Activated CD4-positive, alpha-beta T cell treated with anti-CD3 and anti-CD28 coated beads, Interleukin-10, Interleukin-2, amounts not matched to agents 100 ng/mL and 50 ng/mL, durations not matched to agents 16 hours and 8 hours (primary cell): Measurements from ENCODE around the gene MOXD1.
"Not testable (repeated sequence)": the region's sequence is repeated elsewhere in the genome, so short reads cannot be mapped to it uniquely, and the experiment has no call there.

ENCODE experiments used
- DNase-seq: peaks from one replicate; pipeline ENCODE4 v3.0.0-alpha.2; 2020

Gene MOXD1

DNA sequence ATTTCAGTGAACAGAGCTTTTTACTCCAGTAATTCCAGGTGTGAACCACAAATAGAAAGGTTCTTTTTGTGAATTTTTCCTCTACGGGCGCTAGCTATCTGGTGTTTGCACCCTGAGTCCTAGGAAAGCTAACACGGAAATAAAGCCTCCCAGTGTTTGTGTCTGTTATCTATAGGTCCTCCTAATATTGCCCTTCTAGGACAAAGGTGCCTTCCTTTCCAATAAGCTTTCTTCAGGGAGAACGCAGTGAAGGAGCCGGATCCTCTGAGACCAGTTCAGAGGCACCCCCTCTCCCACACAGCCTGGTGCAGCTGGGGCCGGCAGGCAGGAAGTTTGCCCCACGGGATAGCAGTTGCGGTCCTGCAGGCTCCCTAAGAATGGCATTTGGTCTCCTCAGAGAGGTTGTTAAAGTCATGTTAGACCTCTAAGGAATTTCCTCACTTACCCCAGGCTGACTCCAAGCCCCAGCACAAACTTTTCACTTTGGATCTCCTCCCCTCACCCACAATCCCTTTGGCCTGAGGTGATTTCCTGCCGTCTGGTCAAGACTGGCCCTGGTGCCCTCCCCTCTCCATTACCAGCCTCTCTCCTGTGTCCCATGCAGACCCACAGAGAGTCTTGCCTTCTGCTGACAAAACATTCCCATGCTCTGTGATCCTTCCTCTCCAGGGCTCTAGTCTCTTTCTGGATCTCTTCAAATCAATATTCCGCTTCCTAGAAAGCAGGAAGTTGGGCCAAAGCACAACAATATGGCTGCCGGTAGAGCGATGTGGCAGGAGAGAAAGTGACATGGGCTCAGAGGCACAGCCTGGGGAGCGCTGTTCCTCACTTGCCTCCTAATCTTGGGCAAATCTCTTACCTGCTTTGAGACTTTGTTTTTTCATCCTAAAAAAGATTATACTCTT is 126.0 kb downstream of the MOXD1 start:
- DNase-seq, result no peak

DNA sequence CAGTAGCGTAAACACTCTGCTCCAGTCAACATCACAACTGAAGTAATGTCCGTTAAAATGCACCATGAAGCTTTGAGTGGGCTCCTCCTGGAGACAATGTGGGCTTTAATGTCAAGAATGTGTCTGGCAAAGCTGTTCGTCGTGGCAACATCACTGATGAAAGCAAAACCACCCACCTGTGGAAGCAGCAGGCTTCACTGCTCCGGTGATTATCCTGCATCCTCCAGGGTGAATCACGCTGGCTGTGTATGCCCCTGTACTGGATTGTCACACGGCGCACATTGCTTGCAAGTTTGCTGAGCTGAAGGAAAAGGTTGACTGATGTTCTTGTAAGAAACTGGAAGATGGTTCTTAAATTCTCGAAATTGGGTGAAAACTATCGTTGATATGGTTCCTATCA is 128.5 kb downstream of the MOXD1 start:
- DNase-seq, result no peak

DNA sequence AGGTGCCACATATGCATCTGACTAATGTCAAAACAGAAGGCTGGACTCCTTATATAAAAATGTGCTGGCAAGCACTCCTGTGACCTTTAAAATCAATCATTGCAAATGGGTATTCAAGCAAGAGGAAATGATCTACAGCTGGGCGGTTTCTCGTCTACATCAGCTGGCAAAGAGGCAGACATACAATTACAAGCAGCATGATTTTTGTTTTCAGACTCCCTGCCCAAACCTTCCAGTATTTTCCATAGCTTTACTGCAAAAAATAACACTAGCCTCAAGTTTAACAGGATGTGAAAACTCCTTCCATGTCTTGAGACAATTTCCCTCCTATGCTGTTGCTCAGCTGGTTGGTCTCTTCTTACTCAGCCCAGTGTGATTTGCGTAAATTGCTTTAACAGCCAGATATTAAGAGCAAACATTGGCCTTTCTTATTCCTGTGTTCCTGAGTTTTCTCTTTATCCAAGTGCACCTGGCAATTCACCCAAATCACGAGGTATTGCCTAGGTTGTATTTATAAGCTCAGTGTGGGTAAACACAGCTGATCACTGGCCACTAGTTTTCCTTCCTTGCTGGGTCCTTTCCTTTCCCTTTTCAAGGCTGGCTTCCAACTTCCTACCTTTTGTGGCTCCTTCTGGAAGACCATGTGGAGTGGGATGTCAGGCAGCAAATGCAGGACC is 130.4 kb downstream of the MOXD1 start:
- no peak for DNase-seq

GRCh38 chr6:132268666-132269065 is 132.6 kb downstream of the MOXD1 start:
- DNase-seq, result not testable (repeated sequence)

DNA sequence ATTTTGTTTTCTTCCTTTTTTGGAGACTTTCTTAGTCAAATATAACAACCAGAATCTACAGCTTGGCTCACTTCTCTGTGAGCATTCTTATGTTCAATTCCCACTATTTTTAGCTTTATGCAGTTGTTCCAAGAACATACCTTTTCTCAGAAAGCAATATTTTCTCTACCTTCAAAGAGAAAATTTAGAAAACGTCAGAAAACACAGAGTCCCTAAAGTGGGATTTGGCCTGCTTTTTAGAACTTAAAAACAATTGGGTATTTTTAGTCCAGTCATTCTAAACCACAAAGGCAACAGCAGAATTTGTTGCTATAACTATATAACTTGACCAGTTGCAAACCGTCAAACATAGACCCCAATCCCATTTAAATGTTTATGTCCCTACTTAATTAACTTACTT is 133.1 kb downstream of the MOXD1 start:
- DNase-seq, result no peak

DNA sequence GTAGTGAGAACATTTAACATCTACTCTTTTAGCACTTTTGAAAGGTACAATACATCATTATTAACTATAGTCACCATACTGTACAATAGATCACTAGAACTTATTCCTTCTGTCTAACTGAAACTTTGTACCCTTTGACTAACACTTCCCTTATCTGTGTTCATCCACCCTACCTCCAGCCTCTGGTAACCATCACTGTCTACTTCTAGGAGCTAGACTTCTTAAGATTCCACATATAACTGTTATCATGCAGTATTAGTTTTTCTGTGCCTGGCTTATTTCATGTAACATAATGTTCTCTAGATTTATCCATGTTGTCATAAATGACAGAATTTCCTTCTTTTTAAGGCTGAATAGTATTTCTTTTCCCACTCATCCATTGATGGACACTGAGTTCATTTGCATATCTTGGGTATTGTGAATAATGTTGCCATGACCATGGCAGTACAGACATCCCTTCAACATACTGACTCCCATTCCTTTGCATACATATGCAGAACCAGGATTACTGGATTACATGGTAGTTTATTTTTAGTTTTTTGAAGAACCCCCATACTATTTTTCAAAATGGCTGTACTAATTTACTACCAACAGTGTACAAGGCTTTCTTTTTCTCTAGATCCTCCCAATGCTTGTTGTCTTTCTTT is 135.7 kb downstream of the MOXD1 start:
- no peak for DNase-seq

DNA sequence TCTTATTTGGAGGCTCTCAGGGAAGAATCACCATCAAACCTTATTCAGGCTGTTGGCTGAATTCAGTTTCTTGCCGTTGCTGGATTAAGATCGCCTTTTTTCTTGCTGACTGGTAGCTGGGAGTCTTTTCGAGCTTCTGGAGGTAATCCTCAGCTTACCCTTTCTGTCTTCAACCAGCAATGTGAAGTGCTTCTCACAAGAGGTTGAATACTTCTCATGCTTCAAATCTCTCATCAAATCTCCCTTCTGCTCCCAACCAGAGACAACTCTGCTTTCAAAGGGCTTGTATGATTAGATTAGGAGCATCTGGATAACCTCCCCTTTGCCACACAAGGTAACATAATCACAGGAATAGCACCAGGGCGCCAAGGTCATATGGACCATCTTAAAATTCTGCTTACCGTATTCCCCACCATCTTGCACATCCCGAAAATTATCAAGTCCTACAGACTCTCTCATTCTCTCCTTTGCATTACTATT is 137.2 kb downstream of the MOXD1 start:
- DNase-seq, result no peak

- no peak for DNase-seq
These were observed 139.9 kb downstream of the MOXD1 start for GRCh38 chr6:132261354-132261753.

DNA sequence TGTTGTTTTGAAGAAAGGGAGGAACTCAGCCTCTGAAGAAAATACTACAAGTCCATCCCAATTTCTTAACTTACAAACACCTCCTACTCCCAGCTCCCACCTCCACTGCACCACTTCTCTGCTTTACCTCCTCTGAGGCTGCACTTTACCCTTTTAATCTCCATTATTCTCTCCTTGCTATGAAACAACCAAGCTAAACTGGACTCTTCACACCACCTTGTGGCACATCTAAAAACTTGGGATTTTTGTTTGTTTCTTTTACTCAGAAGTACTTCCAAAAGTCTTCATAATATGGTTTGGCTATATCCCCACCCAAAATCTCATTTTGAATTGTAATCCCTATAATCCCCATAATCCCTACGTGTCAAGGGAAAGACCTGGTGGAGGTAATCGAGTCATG is 142.2 kb downstream of the MOXD1 start:
- DNase-seq, result no peak

DNA sequence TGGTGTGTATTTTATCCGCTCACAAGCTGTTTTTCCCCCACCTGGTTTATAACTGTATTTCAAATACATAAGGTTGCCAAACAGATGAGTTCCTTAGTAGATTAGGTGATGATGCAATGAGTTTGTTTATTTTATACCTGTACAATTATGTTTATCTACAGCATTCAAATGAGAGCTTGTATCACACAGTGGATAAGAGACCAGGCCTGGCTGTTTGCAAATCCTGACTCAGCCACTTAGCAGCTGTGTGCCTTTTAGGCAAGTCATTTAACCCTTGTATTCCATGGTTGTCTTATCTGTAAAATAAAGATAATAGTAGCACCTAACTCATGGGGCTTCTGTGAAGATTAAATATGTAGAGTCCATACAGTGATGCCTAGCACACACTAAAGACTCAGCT is 143.7 kb downstream of the MOXD1 start:
- DNase-seq, result no peak

DNA sequence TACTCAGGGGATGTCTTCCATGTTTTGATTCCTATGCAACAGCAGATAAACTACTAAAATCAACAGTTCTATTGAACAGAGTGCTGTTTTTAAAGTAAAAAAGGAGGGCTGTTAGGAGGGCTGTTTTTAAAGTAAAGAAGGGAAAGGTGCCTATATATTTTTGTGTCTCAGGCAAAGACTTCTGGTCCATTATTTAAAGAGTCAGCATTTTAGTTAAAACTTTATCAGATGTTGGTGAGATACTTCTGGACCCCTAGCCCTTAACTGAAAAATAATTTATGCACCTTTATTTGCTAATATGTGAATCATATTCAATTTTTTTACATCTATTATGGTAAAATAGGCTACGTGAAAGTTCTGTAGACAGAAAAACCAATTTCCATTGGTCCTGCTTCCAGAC is 144.8 kb downstream of the MOXD1 start:
- DNase-seq, result no peak

DNA sequence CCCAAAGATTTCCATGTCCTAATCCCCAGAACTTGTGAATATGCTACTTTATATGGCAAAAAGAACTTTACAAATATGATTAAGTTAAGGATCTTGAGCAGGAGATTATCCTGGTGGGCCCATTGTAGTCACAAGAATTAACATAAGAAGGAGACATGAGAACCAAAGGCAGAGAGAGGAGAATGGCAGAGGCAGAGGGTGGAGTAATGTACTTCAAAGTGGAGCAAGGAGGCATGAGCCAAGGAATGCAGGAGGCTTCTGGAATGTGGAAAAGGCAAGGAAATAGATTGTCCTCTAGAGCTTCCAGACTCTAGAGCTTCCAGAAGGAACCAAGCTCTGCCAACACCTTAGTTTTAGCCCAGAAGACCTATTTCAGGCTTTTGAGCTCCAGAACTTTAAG is 147.4 kb downstream of the MOXD1 start:
- DNase-seq, result no peak

DNA sequence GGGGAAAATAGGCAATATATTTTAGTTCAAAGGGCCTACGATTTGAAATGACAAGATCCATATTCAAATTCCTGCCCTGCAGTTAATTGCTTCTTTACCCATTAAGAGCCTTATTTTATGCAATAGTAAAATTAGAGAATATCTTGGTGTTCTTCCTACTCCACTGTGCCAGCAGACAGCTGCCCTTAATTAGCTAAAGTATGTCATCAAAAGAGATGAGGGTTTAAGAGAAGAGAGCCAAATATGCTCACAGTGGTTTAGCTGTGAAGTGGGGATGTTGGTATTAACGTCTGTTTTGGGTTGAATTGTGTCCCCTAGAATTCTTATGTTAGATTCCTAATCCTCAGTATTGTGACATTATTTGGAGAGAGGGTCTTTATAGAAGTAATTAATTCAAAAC is 148.1 kb downstream of the MOXD1 start:
- DNase-seq, result no peak

DNA sequence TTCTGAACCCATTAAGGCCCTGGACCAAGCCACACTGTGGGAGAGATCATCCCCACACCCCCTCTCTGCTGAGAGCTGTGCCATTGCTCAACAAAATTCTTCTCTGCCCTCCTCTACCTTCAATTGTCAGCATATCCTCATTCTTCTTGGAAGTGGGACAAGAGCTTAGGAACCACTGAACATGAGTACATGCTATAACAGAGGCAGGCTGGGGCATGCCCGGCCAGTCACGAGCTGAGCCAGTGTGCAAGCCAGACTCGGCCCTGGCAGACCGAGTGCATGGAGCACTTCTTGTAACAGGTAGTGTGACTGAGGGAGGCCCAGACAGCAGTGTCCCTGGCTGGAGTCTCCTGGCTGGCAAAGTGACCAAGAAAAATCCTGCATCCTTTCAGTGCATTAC is 149.2 kb downstream of the MOXD1 start:
- no peak for DNase-seq

DNA sequence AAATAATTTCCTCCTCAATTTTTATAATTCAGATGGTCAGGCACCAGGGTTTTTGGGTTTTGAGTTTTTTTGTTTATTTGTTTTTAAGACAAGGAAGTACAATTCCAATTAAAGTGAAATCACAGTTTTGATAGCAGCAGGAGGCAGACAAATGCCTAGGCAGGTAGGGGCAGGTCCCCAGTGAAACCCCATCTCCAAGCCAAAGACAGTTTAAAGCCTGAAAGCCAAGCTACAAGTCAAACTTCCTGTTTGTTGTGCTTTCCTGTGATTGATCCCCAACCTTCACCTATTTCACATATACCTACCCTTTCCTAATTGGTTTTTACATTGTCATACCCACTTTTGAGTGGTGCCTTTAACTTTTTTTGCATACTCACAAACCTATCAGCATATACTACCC is 149.6 kb downstream of the MOXD1 start:
- DNase-seq, result no peak

- DNase-seq, result no peak
These were observed 153.7 kb downstream of the MOXD1 start for GRCh38 chr6:132247381-132248159.

DNA sequence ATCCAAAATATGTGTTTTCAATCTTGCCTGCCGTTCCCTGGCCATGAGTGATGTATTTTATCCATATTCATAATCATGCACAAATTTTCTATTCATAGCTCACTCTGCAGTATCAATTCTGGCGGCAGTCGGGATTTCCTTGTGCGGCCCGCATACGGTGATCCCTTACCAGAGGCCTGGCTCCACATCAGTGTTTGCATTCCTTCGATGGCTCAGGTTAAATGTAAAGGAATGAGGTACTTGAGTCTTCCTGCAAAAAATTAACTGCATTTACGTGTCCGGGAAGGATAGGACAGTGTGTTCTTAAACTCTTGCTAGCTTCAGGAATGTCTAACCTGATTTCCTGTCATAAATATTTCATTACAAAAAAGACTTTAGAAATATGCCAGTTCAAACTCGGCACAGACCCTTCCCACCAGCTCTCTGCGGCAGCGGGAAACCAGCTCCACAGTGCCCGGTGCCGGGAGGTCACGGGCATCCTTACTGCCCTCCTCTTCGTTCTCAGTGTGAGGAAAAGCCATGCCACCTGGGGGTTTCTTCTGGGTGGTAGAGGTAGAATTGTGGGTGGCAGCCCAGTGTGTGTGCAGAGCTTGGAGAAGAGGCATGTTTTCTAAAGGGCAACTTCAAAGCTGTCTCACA is 154.5 kb downstream of the MOXD1 start:
- DNase-seq, result no peak

GRCh38 chr6:132246120-132246617 is 155.1 kb downstream of the MOXD1 start:
- no peak for DNase-seq
